Spleen (tissue), 11 donors: ENCODE measurements around the gene KIZ. TPM values are rescaled to one million over a fixed set of nuclear protein-coding genes. Genes with fewer than 3 reads are reported as not detected.

Source experiments
- DNase-seq: peaks from one replicate; pipeline ENCODE4 v3.0.0-alpha.2; 2020
- H3K27ac ChIP-seq, 8 donors: fragments of 200-600 bp; sonication (generic) in 7 of 8; 1 replicate in 4 of 8; 2 replicates in 4 of 8; pipeline versions ENCODE4 v1.5.0 to v1.8.0; 2016 to 2021; ENCODE audit warnings: inconsistent platforms in 4 of 8, mild to moderate bottlenecking in 4 of 8, moderate library complexity in 1 of 8
- H3K27me3 ChIP-seq, 7 donors: fragments of 200-600 bp; sonication (generic) in 6 of 7; replicated peaks in 1 of 7; 1 replicate in 4 of 7; 2 replicates in 3 of 7; pipeline versions ENCODE4 v1.5.0 to v1.8.0; 2016 to 2021; ENCODE audit warnings: inconsistent platforms in 3 of 7, mild to moderate bottlenecking in 1 of 7
- H3K36me3 ChIP-seq, 6 donors: fragments of 200-600 bp; sonication (generic) in 5 of 6; 1 replicate in 4 of 6; 2 replicates in 2 of 6; pipeline versions ENCODE4 v1.5.0 to v1.8.0; 2016 to 2021; ENCODE audit warnings: inconsistent platforms in 2 of 6
- H3K4me1 ChIP-seq, 6 donors: fragments of 200-600 bp; sonication (generic) in 5 of 6; 1 replicate in 3 of 6; 2 replicates in 3 of 6; pipeline versions ENCODE4 v1.5.0 to v1.8.0; 2016 to 2021; ENCODE audit warnings: inconsistent platforms in 3 of 6
- H3K4me3 ChIP-seq, 8 donors: fragments of 200-600 bp; sonication (generic) in 7 of 8; 1 replicate in 4 of 8; 2 replicates in 4 of 8; pipeline versions ENCODE4 v1.5.0 to v1.8.0; 2016 to 2021; ENCODE audit warnings: inconsistent platforms in 4 of 8, mild to moderate bottlenecking in 4 of 8, moderate library complexity in 2 of 8
- H3K9me3 ChIP-seq, 8 donors: fragments of 200-600 bp; sonication (generic) in 7 of 8; 1 replicate in 4 of 8; 2 replicates in 4 of 8; pipeline versions ENCODE4 v1.5.0 to v1.8.0; 2016 to 2021; ENCODE audit warnings: inconsistent platforms in 4 of 8
- POLR2A ChIP-seq, 3 donors: fragments of 450-650 bp; IDR thresholded peaks; one replicate each; pipeline ENCODE4 v1.5.1; 2017; ENCODE audit warnings: antibody characterized with exemption in 3 of 3, mild to moderate bottlenecking in 1 of 3
- POLR2AphosphoS5 ChIP-seq, 3 donors: sonication (generic); formaldehyde crosslinking; IDR thresholded peaks; one replicate each; pipeline ENCODE4 v1.5.1; 2017; ENCODE audit warnings: antibody characterized with exemption in 3 of 3
- WGBS, 5 donors: extraction: QIAGEN DNeasy Blood & Tissue Kit in 3 of 5; methylation state at CpG; one replicate each; pipeline versions ENCODE4 v1.1.5 to v1.1.7; 2013 to 2018; 5-methylcytosine and 5-hydroxymethylcytosine counted together
- intact Hi-C: fragments of 100-400 bp; cut with DNase I; formaldehyde crosslinking; loops from one replicate; pipeline ENCODE4 v1.15.0; 2023; ENCODE audit warnings: low total_unique reads
- polyA plus RNA-seq, 3 donors: library from polyadenylated mRNA; stranded (reverse); fragments of 200-250 nt; gene quantifications; one replicate each; pipeline ENCODE4 v1.2.1, GENCODE V29; 2013
- total RNA-seq, 7 donors: library from RNA; depleted of rRNA in 3 of 7; stranded (reverse); fragments of >200 nt in 3 of 7; fragmentation: NEBNext Ultra II Directional in 4 of 7; extraction: Animal tissue kit (Norgen Biotek cat#: 25700) in 4 of 7; gene quantifications; one replicate each; pipeline versions ENCODE4 v1.1.0 to v1.2.1, GENCODE V29; 2016 to 2021
- TF ChIP-seq, protein P1 (sequence below), 11 experiments: fragments of 200-600 bp in 7 of 11; fragments of 450-650 bp in 4 of 11; sonication (generic) in 4 of 11; IDR thresholded peaks in 8 of 11; conservative IDR thresholded peaks in 3 of 11; 1 replicate in 7 of 11; 2 replicates in 4 of 11; pipeline versions ENCODE4 v1.4.0 to v1.8.0; 2016 to 2021; ENCODE audit warnings: antibody characterized with exemption in 11 of 11, inconsistent platforms in 4 of 11, mild to moderate bottlenecking in 1 of 11
- donor health status: healthy with polysubstance abuse.
- donor health status: DM: no; HTN: no; CAD: no; lungs with moderate emphysema.
- donor health status: DM: no; HTN: no; CAD: no.
- donor health status: Bipolar disorder and iron deficiency.
- donor health status: healthy.
- donor health status: DM: no; HTN: no; CAD: no.
- donor health status: DM: yes; HTN: yes; CAD: no.

The KIZ gene
- total and polyA plus RNA-seq, 10 donors: 9.5 to 57.9 (median 20.2) TPM

DNA sequence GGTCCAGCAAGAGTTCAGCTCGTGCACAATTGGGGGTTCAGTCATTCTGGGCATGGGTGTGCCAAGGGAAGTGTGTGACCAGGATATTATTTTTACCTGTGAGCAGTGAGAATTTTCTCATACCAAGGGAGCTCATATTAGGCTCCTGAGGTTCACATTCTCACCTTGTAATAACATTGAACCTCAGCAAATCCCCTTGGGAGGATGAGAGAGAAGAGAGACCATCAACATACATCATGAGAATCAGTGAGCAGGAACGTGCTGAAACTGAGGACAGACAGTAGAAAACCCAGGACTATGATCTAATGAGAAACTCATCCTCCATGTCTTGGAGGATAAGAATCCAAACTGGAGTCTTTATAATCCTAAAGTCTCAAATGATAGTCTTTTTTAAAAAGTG lies 143.9 kb downstream of the KIZ start:
- Histone ChIP-seq H3K4me1 (no peaks in the 10 kb centered on the region), H3K36me3 (no peaks in the 10 kb centered on the region), H3K4me3 (no peak overlapping the region), H3K27me3 (peaks cover 0 to 16% (median 0%) of the 10 kb centered on the region in 7 donors), H3K27ac (no peak overlapping the region), H3K9me3 (peaks cover 0 to 18% (median 4%) of the 10 kb centered on the region in 8 donors)
- TF ChIP-seq, protein P1, sequence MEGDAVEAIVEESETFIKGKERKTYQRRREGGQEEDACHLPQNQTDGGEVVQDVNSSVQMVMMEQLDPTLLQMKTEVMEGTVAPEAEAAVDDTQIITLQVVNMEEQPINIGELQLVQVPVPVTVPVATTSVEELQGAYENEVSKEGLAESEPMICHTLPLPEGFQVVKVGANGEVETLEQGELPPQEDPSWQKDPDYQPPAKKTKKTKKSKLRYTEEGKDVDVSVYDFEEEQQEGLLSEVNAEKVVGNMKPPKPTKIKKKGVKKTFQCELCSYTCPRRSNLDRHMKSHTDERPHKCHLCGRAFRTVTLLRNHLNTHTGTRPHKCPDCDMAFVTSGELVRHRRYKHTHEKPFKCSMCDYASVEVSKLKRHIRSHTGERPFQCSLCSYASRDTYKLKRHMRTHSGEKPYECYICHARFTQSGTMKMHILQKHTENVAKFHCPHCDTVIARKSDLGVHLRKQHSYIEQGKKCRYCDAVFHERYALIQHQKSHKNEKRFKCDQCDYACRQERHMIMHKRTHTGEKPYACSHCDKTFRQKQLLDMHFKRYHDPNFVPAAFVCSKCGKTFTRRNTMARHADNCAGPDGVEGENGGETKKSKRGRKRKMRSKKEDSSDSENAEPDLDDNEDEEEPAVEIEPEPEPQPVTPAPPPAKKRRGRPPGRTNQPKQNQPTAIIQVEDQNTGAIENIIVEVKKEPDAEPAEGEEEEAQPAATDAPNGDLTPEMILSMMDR (IDR thresholded peaks at IDR 0.05 in 8 of 11, conservative IDR thresholded peaks at IDR 0.05 in 3 of 11): no peak
- no peak for TF ChIP-seq POLR2A (IDR thresholded peaks at IDR 0.05)
- no peak for TF ChIP-seq POLR2AphosphoS5 (IDR thresholded peaks at IDR 0.05)
- WGBS, 5 donors: 39 to 51% (median 44%) methylated on average over 2 of the region's 2 CpGs
- no peak for DNase-seq
- intact Hi-C loops: no loop called here

DNA sequence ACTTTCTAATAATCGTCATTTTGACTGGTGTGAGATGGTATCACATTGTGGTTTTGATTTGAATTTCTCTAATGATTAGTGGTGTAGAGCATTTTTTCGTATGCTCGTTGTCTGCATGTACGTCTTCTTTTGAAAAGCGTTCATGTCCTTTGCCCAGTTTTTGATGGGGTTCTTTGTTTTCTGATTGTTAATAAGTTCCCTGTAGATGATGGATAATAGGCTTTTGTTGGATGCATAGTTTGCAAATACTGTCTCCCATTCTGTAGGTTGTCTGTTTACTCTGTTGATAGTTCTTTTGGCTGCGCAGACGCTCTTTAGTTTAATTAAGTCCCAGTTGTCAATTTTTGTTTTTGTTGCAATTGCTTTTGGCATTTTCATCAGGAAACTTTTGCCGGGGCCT lies 144.9 kb downstream of the KIZ start:
- Histone ChIP-seq H3K4me3 (no peak overlapping the region), H3K9me3 (peaks cover 0 to 18% (median 4%) of the 10 kb centered on the region in 8 donors), H3K4me1 (no peaks in the 10 kb centered on the region), H3K36me3 (no peaks in the 10 kb centered on the region), H3K27me3 (peaks cover 0 to 18% (median 0%) of the 10 kb centered on the region in 7 donors), H3K27ac (no peak overlapping the region)
- intact Hi-C loops: no loop called here
- 89 to 94% (median 93%) methylated on average over 8 of the region's 8 CpGs for WGBS, 5 donors
- DNase-seq: no peak
- TF ChIP-seq POLR2A (IDR thresholded peaks at IDR 0.05) (no peak), POLR2AphosphoS5 (IDR thresholded peaks at IDR 0.05) (no peak)
- TF ChIP-seq, protein P1 (IDR thresholded peaks at IDR 0.05 in 8 of 11, conservative IDR thresholded peaks at IDR 0.05 in 3 of 11): no peak

DNA sequence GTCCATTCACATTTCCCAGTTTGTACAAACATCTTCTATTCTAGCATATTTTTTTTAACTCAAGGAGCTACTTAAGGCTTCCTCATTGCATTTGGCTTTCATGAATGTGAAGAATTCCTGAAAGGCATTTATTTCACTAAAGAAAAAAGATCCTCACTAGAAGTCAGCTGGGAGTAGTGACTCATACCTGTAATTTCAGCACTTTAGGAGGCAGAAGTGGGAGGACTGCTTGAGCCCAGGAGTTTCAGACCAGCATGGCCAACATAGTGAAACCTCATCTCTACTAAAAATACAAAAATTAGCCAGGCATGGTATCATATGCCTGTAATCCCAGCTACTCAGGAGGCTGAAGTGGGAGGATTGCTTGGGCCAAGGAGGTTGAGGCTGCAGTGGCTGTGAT lies 146.4 kb downstream of the KIZ start:
- H3K27me3 ChIP-seq: peaks cover 0 to 18% (median 0%) of the 10 kb centered on the region in 7 donors
- TF ChIP-seq POLR2AphosphoS5 (IDR thresholded peaks at IDR 0.05) (no peak), POLR2A (IDR thresholded peaks at IDR 0.05) (no peak)
- TF ChIP-seq, protein P1 (IDR thresholded peaks at IDR 0.05 in 8 of 11, conservative IDR thresholded peaks at IDR 0.05 in 3 of 11): no peak
- H3K27ac ChIP-seq: no peak overlapping the region
- intact Hi-C loops: no loop called here
- H3K36me3 ChIP-seq: no peaks in the 10 kb centered on the region
- peaks cover 0 to 10% (median under 1%) of the 10 kb centered on the region in 8 donors for H3K9me3 ChIP-seq
- H3K4me1 ChIP-seq: no peaks in the 10 kb centered on the region
- no peak for DNase-seq
- no peak overlapping the region for H3K4me3 ChIP-seq

DNA sequence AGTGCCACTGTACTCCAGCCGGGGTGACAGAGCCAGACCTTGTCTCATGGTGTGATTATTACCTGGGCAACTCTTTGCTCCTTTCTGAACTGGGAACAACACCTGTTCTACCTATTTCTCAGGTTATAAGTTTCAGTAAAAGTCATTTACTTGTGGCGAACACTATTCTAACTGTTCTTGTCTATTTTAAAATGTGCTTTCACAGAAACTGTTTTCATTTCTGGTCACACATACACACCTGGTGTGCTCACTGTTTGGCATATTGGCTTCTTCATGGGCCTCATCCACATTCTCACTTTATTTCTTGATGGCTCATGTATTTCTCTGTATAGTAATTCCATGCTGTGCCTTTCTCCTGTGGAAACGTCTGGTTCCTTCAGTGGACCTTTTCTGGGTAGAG lies 146.8 kb downstream of the KIZ start:
- intact Hi-C loops: no loop called here
- 69 to 85% (median 82%) methylated on average over 3 of the region's 3 CpGs for WGBS, 5 donors
- Histone ChIP-seq H3K27ac (no peak overlapping the region), H3K27me3 (peaks cover 0 to 18% (median 0%) of the 10 kb centered on the region in 7 donors), H3K9me3 (peaks cover 0 to 7% (median 0%) of the 10 kb centered on the region in 8 donors), H3K36me3 (no peaks in the 10 kb centered on the region), H3K4me3 (no peak overlapping the region), H3K4me1 (no peaks in the 10 kb centered on the region)
- TF ChIP-seq POLR2A (IDR thresholded peaks at IDR 0.05) (no peak), POLR2AphosphoS5 (IDR thresholded peaks at IDR 0.05) (no peak)
- TF ChIP-seq, protein P1 (IDR thresholded peaks at IDR 0.05 in 8 of 11, conservative IDR thresholded peaks at IDR 0.05 in 3 of 11): no peak
- DNase-seq: no peak
